BE2C (cell line): ENCODE data around the gene AGBL1.
A peak's percentile ranks its signal among the peaks of the same experiment; 100 is the strongest.

Source experiments
- DNase-seq: peaks from one replicate; pipeline ENCODE4 v3.0.0-alpha.2; 2020
- H3K27me3 ChIP-seq: fragments of 250-450 bp; sonication (Bioruptor Pico); 2 replicates; pipeline ENCODE4 v1.5.1; 2020; ENCODE audit warnings: mild to moderate bottlenecking
- H3K36me3 ChIP-seq: fragments of 250-450 bp; sonication (Bioruptor Pico); 2 replicates; pipeline ENCODE4 v1.5.1; 2020; ENCODE audit warnings: mild to moderate bottlenecking
- H3K4me1 ChIP-seq: fragments of 250-450 bp; sonication (Bioruptor Pico); 2 replicates; pipeline ENCODE4 v1.5.1; 2020
- H3K4me3 ChIP-seq: 2 replicates; pipeline ENCODE4 v1.5.1; 2011; ENCODE audit warnings: low read depth, low read length
- H3K9me3 ChIP-seq: fragments of 250-450 bp; sonication (Bioruptor Pico); 2 replicates; pipeline ENCODE4 v1.5.1; 2020
- CTCF ChIP-seq: IDR thresholded peaks from 2 replicates; pipeline ENCODE4 v1.5.1; 2012; ENCODE audit warnings: mild to moderate bottlenecking, low read depth, low read length

AGBL1 gene

GRCh38 chr15:86162641-86163040 lies 83.0 kb downstream of the AGBL1 start:
- no peak for TF ChIP-seq CTCF
- DNase-seq: no peak
- Histone ChIP-seq H3K27me3 (no peaks in the 10 kb centered on the region; the same call in 1 of the 2 replicates), H3K9me3 (no peaks in the 10 kb centered on the region), H3K4me1 (no peaks in the 10 kb centered on the region), H3K4me3 (no peak overlapping the region), H3K36me3 (no peaks in the 10 kb centered on the region)

- H3K36me3 ChIP-seq: no peaks in the 10 kb centered on the region
- H3K4me1 ChIP-seq: no peaks in the 10 kb centered on the region
- H3K9me3 ChIP-seq: no peaks in the 10 kb centered on the region
- no peak for TF ChIP-seq CTCF
- no peaks in the 10 kb centered on the region for H3K27me3 ChIP-seq
- no peak for DNase-seq
- no peak overlapping the region for H3K4me3 ChIP-seq
These were observed 84.1 kb downstream of the AGBL1 start for GRCh38 chr15:86163816-86164215.

GRCh38 chr15:86164232-86164898 lies 84.7 kb downstream of the AGBL1 start:
- Histone ChIP-seq H3K4me3 (no peak overlapping the region), H3K27me3 (no peaks in the 10 kb centered on the region), H3K4me1 (no peaks in the 10 kb centered on the region), H3K9me3 (no peaks in the 10 kb centered on the region), H3K36me3 (no peaks in the 10 kb centered on the region)
- DNase-seq: no peak
- TF ChIP-seq CTCF: no peak

GRCh38 chr15:86165265-86166211 lies 85.9 kb downstream of the AGBL1 start:
- no peak for DNase-seq
- Histone ChIP-seq H3K27me3 (no peaks in the 10 kb centered on the region), H3K36me3 (no peaks in the 10 kb centered on the region), H3K4me1 (no peaks in the 10 kb centered on the region), H3K4me3 (no peak overlapping the region), H3K9me3 (no peaks in the 10 kb centered on the region)
- TF ChIP-seq CTCF: no peak

GRCh38 chr15:86167841-86168240 lies 88.2 kb downstream of the AGBL1 start:
- TF ChIP-seq CTCF: no peak
- no peak for DNase-seq
- H3K36me3 ChIP-seq: no peaks in the 10 kb centered on the region
- H3K27me3 ChIP-seq: no peaks in the 10 kb centered on the region
- H3K4me3 ChIP-seq: no peak overlapping the region
- H3K4me1 ChIP-seq: no peaks in the 10 kb centered on the region
- no peaks in the 10 kb centered on the region for H3K9me3 ChIP-seq

GRCh38 chr15:86178845-86179244 lies 99.2 kb downstream of the AGBL1 start:
- Histone ChIP-seq H3K4me1 (no peaks in the 10 kb centered on the region), H3K4me3 (no peak overlapping the region), H3K27me3 (no peaks in the 10 kb centered on the region), H3K36me3 (no peaks in the 10 kb centered on the region), H3K9me3 (no peaks in the 10 kb centered on the region)
- DNase-seq: peak; percentile 33
- no peak; the same call in 1 of the 2 replicates for TF ChIP-seq CTCF
